ENCODE results near the gene SPRED2.
A peak's percentile ranks its signal among the peaks of the same experiment; 100 is the strongest.

Gene SPRED2

GRCh38 chr2:65442420-65443020, 10.1 kb upstream of the SPRED2 start:
- DNase-seq (ENCODE audit: low spot score), result no peak

GRCh38 chr2:65438137-65438899, 5.9 kb upstream of the SPRED2 start:
- no peak for DNase-seq (ENCODE audit: low spot score)

GRCh38 chr2:65437392-65438135, 5.2 kb upstream of the SPRED2 start:
- no peak for DNase-seq (ENCODE audit: low spot score)

GRCh38 chr2:65436824-65437221, 4.4 kb upstream of the SPRED2 start:
- DNase-seq (ENCODE audit: low spot score), result peak; percentile 52

- DNase-seq (ENCODE audit: low spot score), result peak; percentile 70
Measured at GRCh38 chr2:65436169-65436823, 3.9 kb upstream of the SPRED2 start.

- peak; percentile 88 for DNase-seq (ENCODE audit: low spot score)
Measured at GRCh38 chr2:65435625-65436168, 3.3 kb upstream of the SPRED2 start.

GRCh38 chr2:65434592-65435241, 2.3 kb upstream of the SPRED2 start:
- no peak for DNase-seq (ENCODE audit: low spot score)

GRCh38 chr2:65431421-65432226, 775 bp downstream of the SPRED2 start:
- peak; percentile 65 for DNase-seq (ENCODE audit: low spot score)

- peak; percentile 58 for DNase-seq (ENCODE audit: low spot score)
Measured at GRCh38 chr2:65430603-65431420, 1.6 kb downstream of the SPRED2 start.

- no peak for DNase-seq (ENCODE audit: low spot score)
Measured at GRCh38 chr2:65429786-65430602, 2.4 kb downstream of the SPRED2 start.

- DNase-seq (ENCODE audit: low spot score), result no peak
Measured at GRCh38 chr2:65427532-65427931, 4.9 kb downstream of the SPRED2 start.

- no peak for DNase-seq (ENCODE audit: low spot score)
Measured at GRCh38 chr2:65425276-65425675, 7.1 kb downstream of the SPRED2 start.

GRCh38 chr2:65424391-65424790, 8.0 kb downstream of the SPRED2 start:
- DNase-seq (ENCODE audit: low spot score), result no peak

- no peak for DNase-seq (ENCODE audit: low spot score)
Measured at GRCh38 chr2:65421432-65421748, 11.0 kb downstream of the SPRED2 start.

- peak; percentile 60 for DNase-seq (ENCODE audit: low spot score)
Measured at GRCh38 chr2:65420712-65421431, 11.5 kb downstream of the SPRED2 start.

GRCh38 chr2:65417509-65418085, 14.8 kb downstream of the SPRED2 start:
- no peak for DNase-seq (ENCODE audit: low spot score)

GRCh38 chr2:65416945-65417344, 15.5 kb downstream of the SPRED2 start:
- DNase-seq (ENCODE audit: low spot score), result no peak

- DNase-seq (ENCODE audit: low spot score), result no peak
Measured at GRCh38 chr2:65416321-65416720, 16.1 kb downstream of the SPRED2 start.

All from germinal center (tissue), 1 donor.